DND-41 (cell line): Measurements from ENCODE around the gene STAT5B.

ENCODE experiments used
- ATAC-seq: fragments of 200-7000 bp; cut with Tn5 transposase; 3 replicates; pipeline ENCODE4 v1.9.1; 2021; ENCODE audit warnings: low read depth; ENCODE audit not compliant: insufficient read depth
- DNase-seq: peaks from one replicate; pipeline ENCODE4 v3.0.0-alpha.2; 2020
- H2AFZ ChIP-seq: 2 replicates; pipeline ENCODE4 v1.6.0; 2012; ENCODE audit warnings: low read depth, low read length
- H3K27ac ChIP-seq: 2 replicates; pipeline ENCODE4 v1.5.1; 2012; ENCODE audit warnings: low read length, inconsistent platforms
- H3K27me3 ChIP-seq: fragments of 200-600 bp; sonication (generic); 2 replicates; pipeline ENCODE4 v1.6.0; 2012; ENCODE audit warnings: low read length, mild to moderate bottlenecking, inconsistent platforms; ENCODE audit not compliant: insufficient read depth, poor library complexity
- H3K36me3 ChIP-seq: 2 replicates; pipeline ENCODE4 v1.5.1; 2012; ENCODE audit warnings: low read length, inconsistent platforms; ENCODE audit not compliant: insufficient read depth
- H3K4me1 ChIP-seq: 2 replicates; pipeline ENCODE4 v1.5.1; 2012; ENCODE audit warnings: mild to moderate bottlenecking, low read length; ENCODE audit not compliant: insufficient read depth
- H3K4me2 ChIP-seq: 2 replicates; pipeline ENCODE4 v1.6.0; 2012; ENCODE audit warnings: mild to moderate bottlenecking, moderate library complexity, low read length, inconsistent platforms; ENCODE audit not compliant: insufficient read depth
- H3K4me3 ChIP-seq, 2 experiments: fragments of 200-600 bp in 1 of 2; shearing (Covaris generic) in 1 of 2; 2 replicates each; pipeline ENCODE4 v1.5.1; 2012 to 2016; ENCODE audit warnings: inconsistent platforms in 2 of 2, low read length in 2 of 2, mild to moderate bottlenecking in 2 of 2, low read depth in 1 of 2, moderate library complexity in 1 of 2
- H3K79me2 ChIP-seq: 2 replicates; pipeline ENCODE4 v1.6.0; 2012; ENCODE audit warnings: low read length, inconsistent platforms; ENCODE audit not compliant: insufficient read depth
- H3K9ac ChIP-seq: 2 replicates; pipeline ENCODE4 v1.6.0; 2012; ENCODE audit warnings: low read depth, mild to moderate bottlenecking, inconsistent platforms, low read length, moderate library complexity
- H3K9me3 ChIP-seq: 2 replicates; pipeline ENCODE4 v1.5.1; 2012; ENCODE audit warnings: low read length, moderate library complexity, mild to moderate bottlenecking, inconsistent platforms; ENCODE audit not compliant: insufficient read depth, severe bottlenecking
- H4K20me1 ChIP-seq: 2 replicates; pipeline ENCODE4 v1.6.0; 2012; ENCODE audit warnings: low read length; ENCODE audit not compliant: insufficient read depth
- EZH2 ChIP-seq: IDR thresholded peaks from 3 replicates; pipeline ENCODE4 v1.6.1; 2012; ENCODE audit warnings: borderline replicate concordance, low read depth, mild to moderate bottlenecking, moderate library complexity, low read length, inconsistent platforms; ENCODE audit not compliant: severe bottlenecking
- TF ChIP-seq, protein P1 (sequence below): IDR thresholded peaks from 2 replicates; pipeline ENCODE4 v1.5.1; 2012; ENCODE audit warnings: borderline replicate concordance, low read length, moderate library complexity, mild to moderate bottlenecking; ENCODE audit not compliant: poor library complexity, severe bottlenecking; ENCODE audit errors: extremely low read depth

STAT5B gene

GRCh38 chr17:42282478-42283080, 6.4 kb upstream of the STAT5B start:
- Histone ChIP-seq H4K20me1 (no peaks in the 10 kb centered on the region), H3K36me3 (no peaks in the 10 kb centered on the region), H3K9me3 (no peaks in the 10 kb centered on the region), H3K9ac (no peak overlapping the region), H3K4me1 (peaks cover 6% of the 10 kb centered on the region), H3K27me3 (peaks cover 14% of the 10 kb centered on the region), H3K4me2 (no peak overlapping the region), H3K4me3 (no peak overlapping the region), H2AFZ (no peak overlapping the region), H3K27ac (no peak overlapping the region), H3K79me2 (no peaks in the 10 kb centered on the region)
- no peak for ATAC-seq
- TF ChIP-seq, protein P1, sequence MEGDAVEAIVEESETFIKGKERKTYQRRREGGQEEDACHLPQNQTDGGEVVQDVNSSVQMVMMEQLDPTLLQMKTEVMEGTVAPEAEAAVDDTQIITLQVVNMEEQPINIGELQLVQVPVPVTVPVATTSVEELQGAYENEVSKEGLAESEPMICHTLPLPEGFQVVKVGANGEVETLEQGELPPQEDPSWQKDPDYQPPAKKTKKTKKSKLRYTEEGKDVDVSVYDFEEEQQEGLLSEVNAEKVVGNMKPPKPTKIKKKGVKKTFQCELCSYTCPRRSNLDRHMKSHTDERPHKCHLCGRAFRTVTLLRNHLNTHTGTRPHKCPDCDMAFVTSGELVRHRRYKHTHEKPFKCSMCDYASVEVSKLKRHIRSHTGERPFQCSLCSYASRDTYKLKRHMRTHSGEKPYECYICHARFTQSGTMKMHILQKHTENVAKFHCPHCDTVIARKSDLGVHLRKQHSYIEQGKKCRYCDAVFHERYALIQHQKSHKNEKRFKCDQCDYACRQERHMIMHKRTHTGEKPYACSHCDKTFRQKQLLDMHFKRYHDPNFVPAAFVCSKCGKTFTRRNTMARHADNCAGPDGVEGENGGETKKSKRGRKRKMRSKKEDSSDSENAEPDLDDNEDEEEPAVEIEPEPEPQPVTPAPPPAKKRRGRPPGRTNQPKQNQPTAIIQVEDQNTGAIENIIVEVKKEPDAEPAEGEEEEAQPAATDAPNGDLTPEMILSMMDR = no peak
- no peak for TF ChIP-seq EZH2
- no peak for DNase-seq

- peaks cover 4% of the 10 kb centered on the region for H3K27me3 ChIP-seq
- no peaks in the 10 kb centered on the region for H3K36me3 ChIP-seq
- no peak overlapping the region for H3K4me2 ChIP-seq
- peaks cover 8% of the 10 kb centered on the region for H3K4me1 ChIP-seq
- DNase-seq = no peak
- H4K20me1 ChIP-seq = no peaks in the 10 kb centered on the region
- H3K9ac ChIP-seq = no peak overlapping the region
- no peak overlapping the region for H3K4me3 ChIP-seq
- no peaks in the 10 kb centered on the region for H3K9me3 ChIP-seq
- H3K79me2 ChIP-seq = no peaks in the 10 kb centered on the region
- ATAC-seq = no peak
- TF ChIP-seq, protein P1 = no peak
- TF ChIP-seq EZH2 = no peak
- no peak overlapping the region for H3K27ac ChIP-seq
- H2AFZ ChIP-seq = no peak overlapping the region
These were observed 5.4 kb upstream of the STAT5B start for GRCh38 chr17:42281571-42282096.

DNA sequence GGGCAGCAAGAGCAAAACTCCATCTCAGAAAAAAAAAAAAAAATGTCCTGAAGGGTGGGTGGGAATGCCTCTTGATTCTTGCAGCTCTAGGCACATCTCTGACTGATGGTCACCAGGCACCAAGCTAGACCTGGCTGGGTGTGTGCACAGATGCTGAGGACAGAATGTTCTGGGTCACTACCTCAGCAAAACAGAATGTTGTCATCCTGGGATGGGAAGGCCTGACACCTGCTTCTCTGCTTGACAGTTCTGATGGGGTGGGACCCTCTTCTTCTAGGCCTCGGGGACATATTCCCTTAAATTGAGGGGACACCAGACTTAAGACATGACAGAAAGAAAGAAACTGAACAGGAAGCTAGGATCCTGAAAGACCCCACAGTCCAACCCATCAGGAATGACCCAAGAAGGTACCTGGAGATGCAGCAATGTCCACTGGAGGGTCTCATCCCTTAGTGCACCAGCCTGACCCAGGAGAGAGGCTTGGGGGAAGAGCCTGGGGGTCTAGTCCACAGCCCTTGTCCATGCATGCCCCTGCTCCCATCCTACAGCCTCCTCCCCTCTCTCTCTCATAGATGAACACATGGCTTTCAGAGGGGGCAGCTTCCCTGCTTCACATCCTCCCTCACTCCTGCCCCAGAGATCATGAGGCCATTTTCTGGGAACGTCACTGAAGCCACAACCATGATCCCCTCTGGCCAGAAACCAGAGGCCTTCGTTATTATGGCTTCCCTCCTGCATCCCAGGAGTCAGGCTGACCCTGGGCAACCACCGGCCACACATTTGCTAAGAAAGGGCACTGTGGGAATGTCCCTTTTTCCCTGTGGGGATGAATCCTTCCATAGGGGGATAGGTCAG, 3.8 kb upstream of the STAT5B start:
- H3K4me3 ChIP-seq = no peak overlapping the region
- H2AFZ ChIP-seq = no peak overlapping the region; the same call in 1 of the 2 replicates
- no peak for TF ChIP-seq EZH2
- TF ChIP-seq, protein P1 = no peak
- ATAC-seq = no peak
- no peak for DNase-seq
- H3K79me2 ChIP-seq = peaks cover 9% of the 10 kb centered on the region
- H3K9ac ChIP-seq = no peak overlapping the region
- no peak overlapping the region for H3K4me2 ChIP-seq
- H4K20me1 ChIP-seq = no peaks in the 10 kb centered on the region
- no peaks in the 10 kb centered on the region; the same call in 1 of the 2 replicates for H3K36me3 ChIP-seq
- H3K27ac ChIP-seq = no peak overlapping the region
- peaks cover 17% of the 10 kb centered on the region for H3K4me1 ChIP-seq
- no peaks in the 10 kb centered on the region for H3K9me3 ChIP-seq
- H3K27me3 ChIP-seq = peaks cover 2% of the 10 kb centered on the region
